Measurements from ENCODE around the gene NME4. TPM values are rescaled to one million over a fixed set of nuclear protein-coding genes. Genes with fewer than 3 reads are reported as not detected.

NME4 gene
- total RNA-seq, 1 donor from 2014 or later, result 154 TPM

GRCh38 chr16:444027-444426 is 47.0 kb downstream of the NME4 start:
- Mint-ChIP-seq H3K27me3 (no peaks in the 10 kb centered on the region), H3K36me3 (ENCODE audit: insufficient read depth) (peaks cover 9% of the 10 kb centered on the region), H3K9me3 (ENCODE audit: low read depth) (no peaks in the 10 kb centered on the region), H3K4me3 (ENCODE audit: low read depth) (no peak overlapping the region), H3K4me1 (ENCODE audit: low read depth) (no peaks in the 10 kb centered on the region), H3K27ac (no peak overlapping the region)
- no peak for DNase-seq (ENCODE audit: low spot score, unreplicated experiment)
- TF ChIP-seq, protein P1, sequence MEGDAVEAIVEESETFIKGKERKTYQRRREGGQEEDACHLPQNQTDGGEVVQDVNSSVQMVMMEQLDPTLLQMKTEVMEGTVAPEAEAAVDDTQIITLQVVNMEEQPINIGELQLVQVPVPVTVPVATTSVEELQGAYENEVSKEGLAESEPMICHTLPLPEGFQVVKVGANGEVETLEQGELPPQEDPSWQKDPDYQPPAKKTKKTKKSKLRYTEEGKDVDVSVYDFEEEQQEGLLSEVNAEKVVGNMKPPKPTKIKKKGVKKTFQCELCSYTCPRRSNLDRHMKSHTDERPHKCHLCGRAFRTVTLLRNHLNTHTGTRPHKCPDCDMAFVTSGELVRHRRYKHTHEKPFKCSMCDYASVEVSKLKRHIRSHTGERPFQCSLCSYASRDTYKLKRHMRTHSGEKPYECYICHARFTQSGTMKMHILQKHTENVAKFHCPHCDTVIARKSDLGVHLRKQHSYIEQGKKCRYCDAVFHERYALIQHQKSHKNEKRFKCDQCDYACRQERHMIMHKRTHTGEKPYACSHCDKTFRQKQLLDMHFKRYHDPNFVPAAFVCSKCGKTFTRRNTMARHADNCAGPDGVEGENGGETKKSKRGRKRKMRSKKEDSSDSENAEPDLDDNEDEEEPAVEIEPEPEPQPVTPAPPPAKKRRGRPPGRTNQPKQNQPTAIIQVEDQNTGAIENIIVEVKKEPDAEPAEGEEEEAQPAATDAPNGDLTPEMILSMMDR (IDR thresholded peaks at IDR 0.05; ENCODE audit: unreplicated experiment), result no peak

GRCh38 chr16:445566-445965 is 48.6 kb downstream of the NME4 start:
- TF ChIP-seq, protein P1 (IDR thresholded peaks at IDR 0.05; ENCODE audit: unreplicated experiment), result no peak
- H3K36me3 Mint-ChIP-seq (ENCODE audit: insufficient read depth), result peaks cover 6% of the 10 kb centered on the region
- no peak overlapping the region for H3K4me3 Mint-ChIP-seq (ENCODE audit: low read depth)
- no peaks in the 10 kb centered on the region for H3K27me3 Mint-ChIP-seq
- DNase-seq (ENCODE audit: low spot score, unreplicated experiment), result no peak
- no peak overlapping the region for H3K27ac Mint-ChIP-seq
- peaks cover 2% of the 10 kb centered on the region for H3K4me1 Mint-ChIP-seq (ENCODE audit: low read depth)
- H3K9me3 Mint-ChIP-seq (ENCODE audit: low read depth), result no peaks in the 10 kb centered on the region

Other genes with a start within 250 kb of the NME4 start
- not detected in 2 replicates for gene HBZ, start 244.6 kb upstream of the NME4 start, total RNA-seq
- gene HBM, start 231.2 kb upstream of the NME4 start, total RNA-seq, result not detected in 2 replicates
- not detected in 2 replicates for gene HBA2, start 224.3 kb upstream of the NME4 start, total RNA-seq
- gene HBA1, start 220.5 kb upstream of the NME4 start, total RNA-seq, result not detected in 2 replicates
- 0.60 and 0.84 TPM in 2 replicates for gene HBQ1, start 216.7 kb upstream of the NME4 start, total RNA-seq
- gene LUC7L, start 167.8 kb upstream of the NME4 start, total RNA-seq, result 229 and 230 TPM in 2 replicates
- gene FAM234A, start 162.4 kb upstream of the NME4 start, total RNA-seq, result 127 and 129 TPM in 2 replicates
- 2.4 TPM in 2 replicates for gene RGS11, start 121.3 kb upstream of the NME4 start, total RNA-seq
- 6.0 and 6.5 TPM in 2 replicates for gene ARHGDIG, start 116.6 kb upstream of the NME4 start, total RNA-seq
- gene PDIA2, start 114.0 kb upstream of the NME4 start, total RNA-seq, result 3.8 TPM in 2 replicates
- gene AXIN1, start 44.5 kb upstream of the NME4 start, total RNA-seq, result 33.6 and 34.4 TPM in 2 replicates
- 82.7 and 85.3 TPM in 2 replicates for gene MRPL28, start 26.7 kb upstream of the NME4 start, total RNA-seq
- gene PGAP6, start 15.2 kb upstream of the NME4 start, total RNA-seq, result 92.7 and 92.9 TPM in 2 replicates
- 39.4 and 41.3 TPM in 2 replicates for gene DECR2, start 4.7 kb downstream of the NME4 start, total RNA-seq
- gene RAB11FIP3, start 28.4 kb downstream of the NME4 start, total RNA-seq, result 92.7 and 97.9 TPM in 2 replicates
- 53.9 and 57.4 TPM in 2 replicates for gene CAPN15, start 130.5 kb downstream of the NME4 start, total RNA-seq
- not detected in 2 replicates for gene PRR35, start 163.2 kb downstream of the NME4 start, total RNA-seq
- 0.51 and 1.4 TPM in 2 replicates for gene NHLRC4, start 169.8 kb downstream of the NME4 start, total RNA-seq
- 109 TPM in 2 replicates for gene PIGQ, start 172.8 kb downstream of the NME4 start, total RNA-seq
- 29.0 and 30.6 TPM in 2 replicates for gene RAB40C, start 192.9 kb downstream of the NME4 start, total RNA-seq
- 37.2 and 42.8 TPM in 2 replicates for gene WFIKKN1, start 233.8 kb downstream of the NME4 start, total RNA-seq
- gene METTL26, start 239.1 kb downstream of the NME4 start, total RNA-seq, result 59.3 and 64.0 TPM in 2 replicates
- 26.3 and 31.4 TPM in 2 replicates for gene MCRIP2, start 244.6 kb downstream of the NME4 start, total RNA-seq

Measured in progenitor cell of endocrine pancreas (in vitro differentiated cells).